Panc1 (cell line): Measurements from ENCODE around the gene GRK1. TPM values are rescaled to one million over a fixed set of nuclear protein-coding genes. Genes with fewer than 3 reads are reported as not detected.

Experiments
- ATAC-seq: fragments of 200-7000 bp; cut with Tn5 transposase; 2 replicates; pipeline ENCODE4 v1.9.1; 2020; ENCODE audit warnings: mild to moderate bottlenecking, moderate library complexity
- BruUV-seq: library from RNA; stranded (reverse); fragments of 400-500 nt; replicated peaks from 2 replicates; lab custom pipeline; 2021; lab: Mats Ljungman, UMichigan
- CTCF ChIA-PET: fragments of 300-600 bp; sonication (Branson Sonifier 250); formaldehyde crosslinking; loops from one replicate; lab custom pipeline; 2022; ENCODE audit warnings: antibody characterized with exemption; lab: Charles Lee
- POLR2A ChIA-PET: fragments of 300-600 bp; sonication (Branson Sonifier 250); formaldehyde crosslinking; loops from one replicate; lab custom pipeline; 2022; ENCODE audit warnings: antibody characterized with exemption; lab: Charles Lee
- DNase-seq: peaks from one replicate; pipeline ENCODE4 v3.0.0-alpha.2; 2010; ENCODE audit warnings: low read depth, low spot score
- H3K27ac ChIP-seq: 2 replicates; pipeline ENCODE4 v1.5.1; 2011; ENCODE audit warnings: mild to moderate bottlenecking, low read length, inconsistent platforms
- H3K27me3 ChIP-seq: fragments of 200-500 bp; sonication (Bioruptor generic); 2 replicates; pipeline ENCODE4 v1.6.0; 2014; ENCODE audit warnings: low read length, inconsistent platforms; ENCODE audit not compliant: control insufficient read depth, insufficient read depth
- H3K36me3 ChIP-seq: fragments of 200-500 bp; sonication (Bioruptor generic); 2 replicates; pipeline ENCODE4 v1.5.1; 2014; ENCODE audit warnings: inconsistent platforms, mild to moderate bottlenecking, low read length, moderate library complexity; ENCODE audit not compliant: control insufficient read depth, insufficient read depth
- H3K4me1 ChIP-seq: 2 replicates; pipeline ENCODE4 v1.5.1; 2011; ENCODE audit warnings: inconsistent platforms, mild to moderate bottlenecking, low read length, moderate library complexity; ENCODE audit not compliant: control insufficient read depth, insufficient read depth
- H3K4me3 ChIP-seq, 2 experiments: 2 replicates each; pipeline ENCODE4 v1.5.1; 2011 to 2012; ENCODE audit warnings: low read depth in 2 of 2, low read length in 2 of 2, mild to moderate bottlenecking in 2 of 2, inconsistent platforms in 1 of 2, moderate library complexity in 1 of 2
- H3K9me3 ChIP-seq: fragments of 200-500 bp; sonication (Bioruptor generic); 2 replicates; pipeline ENCODE4 v1.5.1; 2014; ENCODE audit warnings: low read depth, mild to moderate bottlenecking, inconsistent platforms, low read length, moderate library complexity; ENCODE audit not compliant: control insufficient read depth, insufficient read depth
- POLR2AphosphoS5 ChIP-seq: IDR thresholded peaks from 2 replicates; pipeline ENCODE4 v1.6.1; 2012; ENCODE audit warnings: mild to moderate bottlenecking, low read depth, low read length, moderate library complexity
- SIN3A ChIP-seq: IDR thresholded peaks from 2 replicates; pipeline ENCODE4 v1.6.1; 2012; ENCODE audit warnings: low read depth, mild to moderate bottlenecking, low read length, moderate library complexity, borderline replicate concordance; ENCODE audit not compliant: insufficient read depth
- TCF7L2 ChIP-seq: IDR thresholded peaks from 2 replicates; pipeline ENCODE4 v1.6.1; 2011; ENCODE audit warnings: mild to moderate bottlenecking, low read depth, low read length, inconsistent platforms
- in situ Hi-C: cut with HindIII; loops from 2 replicates; pipeline ENCODE4 v1.10.0; 2016; ENCODE audit warnings: low sequenced_read_pairs, low pct_unique_long_range_greater_than_20kb
- intact Hi-C: fragments of 100-400 bp; cut with micrococcal nuclease; formaldehyde crosslinking; loops from one replicate; pipeline ENCODE4 v1.10.0; 2022; ENCODE audit not compliant: unreplicated experiment
- total RNA-seq: library from RNA; stranded (reverse); gene quantifications from one replicate; pipeline ENCODE4 v1.2.1, GENCODE V29; 2021; ENCODE audit not compliant: unreplicated experiment
- TF ChIP-seq, protein P1 (sequence below): fragments of 450-650 bp; IDR thresholded peaks from 2 replicates; pipeline ENCODE4 v1.5.1; 2017; ENCODE audit warnings: mild to moderate bottlenecking
- TF ChIP-seq, protein P2 (sequence below), 2 experiments: IDR thresholded peaks; 2 replicates each; pipeline ENCODE4 v1.6.1; 2011 to 2012; ENCODE audit warnings: low read depth in 2 of 2, control low read depth in 1 of 2, low read length in 1 of 2, mild to moderate bottlenecking in 1 of 2, moderate library complexity in 1 of 2; ENCODE audit not compliant: insufficient read depth in 1 of 2

GRK1 gene
- total RNA-seq, 1 experiment from 2014 or later, result 1.8 TPM

DNA sequence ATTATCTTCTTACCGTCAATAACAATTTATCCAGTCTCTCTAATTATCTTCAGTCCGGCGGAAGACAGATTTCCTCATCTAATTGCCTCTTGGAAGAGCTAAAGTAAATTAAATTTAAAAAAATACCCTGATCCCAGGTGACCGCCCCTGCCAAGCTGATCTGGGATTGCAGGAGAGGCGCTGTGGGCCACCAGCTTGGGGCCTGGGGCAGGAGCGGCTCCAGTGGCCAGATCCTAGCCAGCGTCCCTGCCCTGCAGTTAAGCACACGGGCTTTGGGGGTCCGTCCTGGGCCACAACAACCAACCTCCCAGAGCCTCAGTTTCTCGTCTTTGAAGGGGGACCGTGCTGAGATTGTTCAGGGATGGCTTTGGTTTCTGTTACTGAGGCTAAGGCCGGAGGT, 79.7 kb downstream of the GRK1 start:
- POLR2A ChIA-PET, result no interaction called here
- in situ Hi-C loops, result no loop called here

DNA sequence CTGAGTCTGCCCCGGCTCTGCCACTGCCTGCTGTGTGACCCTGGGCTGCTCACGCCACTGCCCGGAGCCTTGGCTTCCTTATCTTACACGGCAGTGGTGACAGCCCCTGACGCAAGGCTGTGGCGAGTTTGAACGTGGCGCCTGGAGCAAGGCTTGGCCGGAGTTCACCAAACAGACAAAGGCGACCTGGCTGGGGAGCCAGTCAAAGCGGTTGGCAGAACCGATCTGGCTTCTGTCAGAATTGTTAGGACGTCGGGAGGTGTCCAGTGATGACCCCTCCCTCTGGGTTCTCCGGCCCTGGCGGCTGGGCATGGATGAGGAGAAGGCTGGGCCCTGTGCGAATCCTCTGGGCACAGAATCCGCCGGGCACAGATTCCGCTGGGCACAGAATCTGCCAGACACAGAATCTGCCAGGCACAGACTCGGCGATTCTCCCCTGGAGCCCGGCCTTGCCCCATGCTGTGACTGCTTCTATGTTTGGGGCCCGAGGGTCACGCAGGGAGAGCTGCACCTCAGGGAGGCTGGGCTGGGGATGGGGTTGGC, 80.3 kb downstream of the GRK1 start:
- Histone ChIP-seq H3K9me3 (no peaks in the 10 kb centered on the region), H3K27ac (no peak overlapping the region), H3K4me3 (no peak overlapping the region), H3K4me1 (no peaks in the 10 kb centered on the region), H3K36me3 (no peaks in the 10 kb centered on the region), H3K27me3 (no peaks in the 10 kb centered on the region)
- ATAC-seq (no peak), DNase-seq (no peak)
- CTCF ChIA-PET, result no interaction called here
- in situ Hi-C loops, result no loop called here
- POLR2A ChIA-PET, result no interaction called here
- no TSS peak for BruUV-seq
- intact Hi-C loops, result no loop called here
- TF ChIP-seq, protein P1, sequence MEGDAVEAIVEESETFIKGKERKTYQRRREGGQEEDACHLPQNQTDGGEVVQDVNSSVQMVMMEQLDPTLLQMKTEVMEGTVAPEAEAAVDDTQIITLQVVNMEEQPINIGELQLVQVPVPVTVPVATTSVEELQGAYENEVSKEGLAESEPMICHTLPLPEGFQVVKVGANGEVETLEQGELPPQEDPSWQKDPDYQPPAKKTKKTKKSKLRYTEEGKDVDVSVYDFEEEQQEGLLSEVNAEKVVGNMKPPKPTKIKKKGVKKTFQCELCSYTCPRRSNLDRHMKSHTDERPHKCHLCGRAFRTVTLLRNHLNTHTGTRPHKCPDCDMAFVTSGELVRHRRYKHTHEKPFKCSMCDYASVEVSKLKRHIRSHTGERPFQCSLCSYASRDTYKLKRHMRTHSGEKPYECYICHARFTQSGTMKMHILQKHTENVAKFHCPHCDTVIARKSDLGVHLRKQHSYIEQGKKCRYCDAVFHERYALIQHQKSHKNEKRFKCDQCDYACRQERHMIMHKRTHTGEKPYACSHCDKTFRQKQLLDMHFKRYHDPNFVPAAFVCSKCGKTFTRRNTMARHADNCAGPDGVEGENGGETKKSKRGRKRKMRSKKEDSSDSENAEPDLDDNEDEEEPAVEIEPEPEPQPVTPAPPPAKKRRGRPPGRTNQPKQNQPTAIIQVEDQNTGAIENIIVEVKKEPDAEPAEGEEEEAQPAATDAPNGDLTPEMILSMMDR, result no peak
- TF ChIP-seq TCF7L2, result no peak

More for the DNA sequence above, 79.7 kb downstream of the GRK1 start:
- CTCF ChIA-PET, result no interaction called here
- Histone ChIP-seq H3K36me3 (no peaks in the 10 kb centered on the region), H3K9me3 (no peaks in the 10 kb centered on the region), H3K4me1 (no peaks in the 10 kb centered on the region), H3K4me3 (no peak overlapping the region), H3K27ac (no peak overlapping the region), H3K27me3 (no peaks in the 10 kb centered on the region)
- DNase-seq (no peak), ATAC-seq (no peak)
- intact Hi-C loops, result no loop called here
- BruUV-seq, result no TSS peak
- TF ChIP-seq, protein P2, sequence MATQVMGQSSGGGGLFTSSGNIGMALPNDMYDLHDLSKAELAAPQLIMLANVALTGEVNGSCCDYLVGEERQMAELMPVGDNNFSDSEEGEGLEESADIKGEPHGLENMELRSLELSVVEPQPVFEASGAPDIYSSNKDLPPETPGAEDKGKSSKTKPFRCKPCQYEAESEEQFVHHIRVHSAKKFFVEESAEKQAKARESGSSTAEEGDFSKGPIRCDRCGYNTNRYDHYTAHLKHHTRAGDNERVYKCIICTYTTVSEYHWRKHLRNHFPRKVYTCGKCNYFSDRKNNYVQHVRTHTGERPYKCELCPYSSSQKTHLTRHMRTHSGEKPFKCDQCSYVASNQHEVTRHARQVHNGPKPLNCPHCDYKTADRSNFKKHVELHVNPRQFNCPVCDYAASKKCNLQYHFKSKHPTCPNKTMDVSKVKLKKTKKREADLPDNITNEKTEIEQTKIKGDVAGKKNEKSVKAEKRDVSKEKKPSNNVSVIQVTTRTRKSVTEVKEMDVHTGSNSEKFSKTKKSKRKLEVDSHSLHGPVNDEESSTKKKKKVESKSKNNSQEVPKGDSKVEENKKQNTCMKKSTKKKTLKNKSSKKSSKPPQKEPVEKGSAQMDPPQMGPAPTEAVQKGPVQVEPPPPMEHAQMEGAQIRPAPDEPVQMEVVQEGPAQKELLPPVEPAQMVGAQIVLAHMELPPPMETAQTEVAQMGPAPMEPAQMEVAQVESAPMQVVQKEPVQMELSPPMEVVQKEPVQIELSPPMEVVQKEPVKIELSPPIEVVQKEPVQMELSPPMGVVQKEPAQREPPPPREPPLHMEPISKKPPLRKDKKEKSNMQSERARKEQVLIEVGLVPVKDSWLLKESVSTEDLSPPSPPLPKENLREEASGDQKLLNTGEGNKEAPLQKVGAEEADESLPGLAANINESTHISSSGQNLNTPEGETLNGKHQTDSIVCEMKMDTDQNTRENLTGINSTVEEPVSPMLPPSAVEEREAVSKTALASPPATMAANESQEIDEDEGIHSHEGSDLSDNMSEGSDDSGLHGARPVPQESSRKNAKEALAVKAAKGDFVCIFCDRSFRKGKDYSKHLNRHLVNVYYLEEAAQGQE (IDR thresholded peaks at IDR 0.05; ENCODE audit: insufficient read depth in 1 of 2, low read depth in 2 of 2, low read length in 1 of 2), result no peak
- TF ChIP-seq POLR2AphosphoS5 (no peak), TCF7L2 (no peak), SIN3A (no peak)
- TF ChIP-seq, protein P1, result no peak
